HG03575 (cell line): ENCODE results near the gene TMEM38A.
"Not testable (repeated sequence)": the region's sequence is repeated elsewhere in the genome, so short reads cannot be mapped to it uniquely, and the experiment has no call there.

ENCODE experiments used
- ATAC-seq: cut with Tn5 transposase; IDR thresholded peaks from one replicate; pipeline ENCODE4 v1.9.1; 2021; ENCODE audit not compliant: unreplicated experiment, insufficient number of reproducible peaks, low FRiP score; ENCODE audit errors: extremely low read depth

The TMEM38A gene

GRCh38 chr19:16726916-16727315 lies 66.0 kb downstream of the TMEM38A start:
- no peak for ATAC-seq

- ATAC-seq, result not testable (repeated sequence)
Observed at GRCh38 chr19:16735650-16736266, 74.8 kb downstream of the TMEM38A start.

- ATAC-seq, result no peak
Observed at GRCh38 chr19:16736709-16737108, 75.8 kb downstream of the TMEM38A start.

- no peak for ATAC-seq
Observed at GRCh38 chr19:16737911-16738310, 77.0 kb downstream of the TMEM38A start.

- ATAC-seq, result no peak
Observed at GRCh38 chr19:16739546-16739945, 78.6 kb downstream of the TMEM38A start.
